Ovary (tissue), 3 donors: ENCODE measurements around the gene PIWIL4.

Experiments
- EP300 ChIP-seq: sonication (generic); formaldehyde crosslinking; IDR thresholded peaks from one replicate; pipeline ENCODE4 v1.6.1; 2017; ENCODE audit warnings: antibody characterized with exemption
- POLR2A ChIP-seq: fragments of 450-650 bp; IDR thresholded peaks from one replicate; pipeline ENCODE4 v1.6.1; 2017; ENCODE audit warnings: antibody characterized with exemption, mild to moderate bottlenecking, moderate library complexity
- TF ChIP-seq, protein P1 (sequence below), 3 donors: fragments of 450-650 bp in 2 of 3; fragments of 200-600 bp in 1 of 3; IDR thresholded peaks; one replicate each; pipeline versions ENCODE4 v1.5.1 to v1.8.0; 2016 to 2022; ENCODE audit warnings: antibody characterized with exemption in 3 of 3, mild to moderate bottlenecking in 1 of 3
- donor health status: DM: no; HTN: no; CAD: no.

DNA sequence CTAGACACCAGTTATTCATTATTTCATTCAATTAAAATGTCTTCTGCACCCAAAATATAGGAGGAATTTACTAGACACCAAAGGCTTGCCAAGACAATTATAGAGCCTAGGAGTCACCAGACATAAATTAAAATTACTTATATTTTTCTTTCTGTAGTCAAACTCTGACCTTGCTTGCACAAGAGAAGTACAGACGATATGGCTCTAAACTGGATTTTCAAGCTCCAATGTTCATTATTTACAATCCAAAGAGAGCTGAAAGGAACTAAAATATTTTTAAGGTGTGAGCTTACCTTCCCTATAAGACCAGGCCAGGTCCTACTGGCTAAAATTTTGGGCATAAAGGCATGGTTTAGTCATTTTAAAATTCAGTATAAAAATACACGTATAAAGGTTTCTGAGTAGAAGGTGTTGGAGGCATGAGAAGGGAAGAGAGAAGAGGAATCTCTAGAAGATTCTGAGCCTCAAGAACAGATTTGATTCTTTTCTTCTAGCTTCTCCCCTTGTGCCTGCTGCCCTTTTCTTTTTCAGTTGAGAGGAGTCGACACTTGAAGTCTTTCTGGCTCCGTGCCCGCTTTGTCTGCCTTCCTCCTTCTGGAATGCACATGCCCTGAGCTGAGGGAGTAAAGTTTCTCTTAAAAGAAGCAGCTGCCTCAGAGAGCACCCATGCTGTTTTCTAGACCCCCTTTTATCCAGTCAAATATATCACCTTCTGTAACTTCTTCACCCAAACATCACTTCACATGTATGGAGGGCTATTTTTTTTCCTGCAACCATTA lies 41.4 kb upstream of the PIWIL4 start:
- TF ChIP-seq, protein P1, sequence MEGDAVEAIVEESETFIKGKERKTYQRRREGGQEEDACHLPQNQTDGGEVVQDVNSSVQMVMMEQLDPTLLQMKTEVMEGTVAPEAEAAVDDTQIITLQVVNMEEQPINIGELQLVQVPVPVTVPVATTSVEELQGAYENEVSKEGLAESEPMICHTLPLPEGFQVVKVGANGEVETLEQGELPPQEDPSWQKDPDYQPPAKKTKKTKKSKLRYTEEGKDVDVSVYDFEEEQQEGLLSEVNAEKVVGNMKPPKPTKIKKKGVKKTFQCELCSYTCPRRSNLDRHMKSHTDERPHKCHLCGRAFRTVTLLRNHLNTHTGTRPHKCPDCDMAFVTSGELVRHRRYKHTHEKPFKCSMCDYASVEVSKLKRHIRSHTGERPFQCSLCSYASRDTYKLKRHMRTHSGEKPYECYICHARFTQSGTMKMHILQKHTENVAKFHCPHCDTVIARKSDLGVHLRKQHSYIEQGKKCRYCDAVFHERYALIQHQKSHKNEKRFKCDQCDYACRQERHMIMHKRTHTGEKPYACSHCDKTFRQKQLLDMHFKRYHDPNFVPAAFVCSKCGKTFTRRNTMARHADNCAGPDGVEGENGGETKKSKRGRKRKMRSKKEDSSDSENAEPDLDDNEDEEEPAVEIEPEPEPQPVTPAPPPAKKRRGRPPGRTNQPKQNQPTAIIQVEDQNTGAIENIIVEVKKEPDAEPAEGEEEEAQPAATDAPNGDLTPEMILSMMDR (IDR thresholded peaks at IDR 0.05) = no peak
- TF ChIP-seq EP300 (no peak), POLR2A (no peak)
